ENCODE data around the gene COX7B.
"Not testable (repeated sequence)": the region's sequence is repeated elsewhere in the genome, so short reads cannot be mapped to it uniquely, and the experiment has no call there.

GRCh38 chrX:77881418-77881817 is 17.9 kb upstream of the COX7B start:
- not testable (repeated sequence) for TF ChIP-seq CTCF (tag by site-specific recombination; IDR thresholded peaks at IDR 0.05); MYNN (tag by site-specific recombination; IDR thresholded peaks at IDR 0.05; ENCODE audit: borderline replicate concordance)

Data from HEK293 (cell line).